Fibroblast of lung (primary cell): Measurements from ENCODE around the gene MAP3K2. TPM values are rescaled to one million over a fixed set of nuclear protein-coding genes. Genes with fewer than 3 reads are reported as not detected.

ENCODE experiments used
- DNase-seq, 2 donors: peaks; one replicate each; pipeline versions ENCODE4 v3.0.0 to v3.0.0-alpha.2; 2010; ENCODE audit warnings: low read depth in 2 of 2
- H2AFZ ChIP-seq: 2 replicates; pipeline ENCODE4 v1.5.1; 2012; ENCODE audit warnings: low read length, control low read depth, inconsistent platforms
- H3K27ac ChIP-seq: 2 replicates; pipeline ENCODE4 v1.5.1; 2011; ENCODE audit warnings: low read length, control low read depth; ENCODE audit not compliant: insufficient read depth
- H3K27me3 ChIP-seq: 2 replicates; pipeline ENCODE4 v1.5.1; 2011; ENCODE audit warnings: mild to moderate bottlenecking, low read length; ENCODE audit not compliant: control insufficient read depth, insufficient read depth
- H3K36me3 ChIP-seq: 2 replicates; pipeline ENCODE4 v1.5.1; 2011; ENCODE audit warnings: low read length; ENCODE audit not compliant: control insufficient read depth, insufficient read depth
- H3K4me1 ChIP-seq: 2 replicates; pipeline ENCODE4 v1.5.1; 2011; ENCODE audit warnings: low read length; ENCODE audit not compliant: control insufficient read depth, insufficient read depth; ENCODE audit errors: extremely low read depth
- H3K4me2 ChIP-seq: 2 replicates; pipeline ENCODE4 v1.5.1; 2011; ENCODE audit warnings: low read length, control low read depth; ENCODE audit not compliant: insufficient read depth; ENCODE audit errors: extremely low read depth
- H3K4me3 ChIP-seq, 4 experiments: fragments of 200-600 bp in 1 of 4; sonication (generic) in 1 of 4; replicated peaks in 1 of 4; 2 replicates each; pipeline ENCODE4 v1.5.1; 2011 to 2016; ENCODE audit warnings: low read length in 4 of 4, low read depth in 3 of 4, mild to moderate bottlenecking in 3 of 4, control low read depth in 2 of 4, inconsistent platforms in 1 of 4, mixed read lengths in 1 of 4; ENCODE audit not compliant: insufficient read depth in 1 of 4; ENCODE audit errors: control extremely low read depth in 1 of 4
- H3K79me2 ChIP-seq: 2 replicates; pipeline ENCODE4 v1.5.1; 2012; ENCODE audit warnings: mild to moderate bottlenecking, low read length, inconsistent platforms; ENCODE audit not compliant: control insufficient read depth, insufficient read depth
- H3K9ac ChIP-seq: 2 replicates; pipeline ENCODE4 v1.5.1; 2011; ENCODE audit warnings: mild to moderate bottlenecking, low read length, control low read depth; ENCODE audit not compliant: insufficient read depth
- H3K9me3 ChIP-seq: 2 replicates; pipeline ENCODE4 v1.5.1; 2012; ENCODE audit warnings: low read depth, low read length; ENCODE audit not compliant: control insufficient read depth, insufficient read depth
- H4K20me1 ChIP-seq: 2 replicates; pipeline ENCODE4 v1.5.1; 2011; ENCODE audit warnings: low read length; ENCODE audit not compliant: control insufficient read depth, insufficient read depth; ENCODE audit errors: extremely low read depth
- CTCF ChIP-seq, 2 donors: IDR thresholded peaks in 1 of 2; conservative IDR thresholded peaks in 1 of 2; 1 replicate in 1 of 2; 2 replicates in 1 of 2; pipeline ENCODE4 v1.5.1; 2011 to 2012; ENCODE audit warnings: low read length in 2 of 2, control low read depth in 1 of 2, inconsistent platforms in 1 of 2, low read depth in 1 of 2, mild to moderate bottlenecking in 1 of 2
- EZH2 ChIP-seq: IDR thresholded peaks from 2 replicates; pipeline ENCODE4 v1.5.1; 2012; ENCODE audit warnings: low read length, control low read depth, mild to moderate bottlenecking; ENCODE audit errors: missing control alignments
- polyA plus RNA-seq, 2 donors: library from polyadenylated mRNA; depleted of rRNA in 1 of 2; stranded (reverse) in 1 of 2; unstranded in 1 of 2; fragments of >200 nt; gene quantifications; 2 replicates each; pipeline ENCODE4 v1.2.1, GENCODE V29; 2011 to 2012; ENCODE audit warnings: missing spikeins in 1 of 2
- total RNA-seq: library from RNA; depleted of rRNA; stranded (reverse); fragments of >200 nt; gene quantifications from 2 replicates; pipeline ENCODE4 v1.2.1, GENCODE V29; 2014

Gene MAP3K2
- total and polyA plus RNA-seq, 2 donors (not counting 1 experiment from before 2014, with no cell fraction given) = 15.6 to 30.1 TPM

- Histone ChIP-seq H3K9me3 (no peaks in the 10 kb centered on the region), H3K9ac (no peak overlapping the region), H2AFZ (no peak overlapping the region), H3K4me1 (no peaks in the 10 kb centered on the region), H3K79me2 (peaks cover 12% of the 10 kb centered on the region), H3K4me2 (no peak overlapping the region), H3K27me3 (no peaks in the 10 kb centered on the region), H3K27ac (no peak overlapping the region), H4K20me1 (no peaks in the 10 kb centered on the region), H3K36me3 (no peaks in the 10 kb centered on the region), H3K4me3 (no peak overlapping the region)
- TF ChIP-seq EZH2 = no peak
- no peak for TF ChIP-seq CTCF (conservative IDR thresholded peaks at IDR 0.05 in 1 of 2, IDR thresholded peaks at IDR 0.05 in 1 of 2; ENCODE audit: low read depth in 1 of 2, low read length in 2 of 2)
- peak in 1 of 2 donors; percentile 23 for DNase-seq
Measured at GRCh38 chr2:127342101-127342500, 45.7 kb downstream of the MAP3K2 start.

- no peak for DNase-seq
- H3K27me3 ChIP-seq = no peaks in the 10 kb centered on the region
- no peaks in the 10 kb centered on the region for H3K79me2 ChIP-seq
- TF ChIP-seq EZH2 (no peak), CTCF (conservative IDR thresholded peaks at IDR 0.05 in 1 of 2, IDR thresholded peaks at IDR 0.05 in 1 of 2; ENCODE audit: low read depth in 1 of 2, low read length in 2 of 2) (no peak)
- H3K4me2 ChIP-seq = no peak overlapping the region
- no peak overlapping the region for H3K4me3 ChIP-seq
- H3K27ac ChIP-seq = no peak overlapping the region
- no peaks in the 10 kb centered on the region for H3K9me3 ChIP-seq
- no peaks in the 10 kb centered on the region for H3K36me3 ChIP-seq
- no peak overlapping the region for H3K9ac ChIP-seq
- no peaks in the 10 kb centered on the region for H3K4me1 ChIP-seq
- no peak overlapping the region for H2AFZ ChIP-seq
- H4K20me1 ChIP-seq = no peaks in the 10 kb centered on the region
Measured at GRCh38 chr2:127332335-127332734, 55.4 kb downstream of the MAP3K2 start.

GRCh38 chr2:127330753-127331152 lies 57.0 kb downstream of the MAP3K2 start:
- DNase-seq = no peak
- TF ChIP-seq CTCF (conservative IDR thresholded peaks at IDR 0.05 in 1 of 2, IDR thresholded peaks at IDR 0.05 in 1 of 2; ENCODE audit: low read depth in 1 of 2, low read length in 2 of 2) = no peak
- no peak for TF ChIP-seq EZH2
- no peaks in the 10 kb centered on the region for H3K9me3 ChIP-seq
- no peaks in the 10 kb centered on the region for H3K4me1 ChIP-seq
- no peak overlapping the region for H3K27ac ChIP-seq
- H3K79me2 ChIP-seq = no peaks in the 10 kb centered on the region
- no peak overlapping the region for H3K4me2 ChIP-seq
- H3K4me3 ChIP-seq = no peak overlapping the region
- no peak overlapping the region for H2AFZ ChIP-seq
- no peaks in the 10 kb centered on the region for H3K27me3 ChIP-seq
- H4K20me1 ChIP-seq = no peaks in the 10 kb centered on the region
- no peak overlapping the region for H3K9ac ChIP-seq
- no peaks in the 10 kb centered on the region for H3K36me3 ChIP-seq
